NT2/D1 (cell line): ENCODE measurements around the gene ASIC2.

ENCODE experiments used
- SUZ12 ChIP-seq: IDR thresholded peaks from 2 replicates; pipeline ENCODE4 v1.6.1; 2011; ENCODE audit not compliant: insufficient read length, insufficient read depth; ENCODE audit errors: extremely low read depth
- YY1 ChIP-seq: IDR thresholded peaks from 2 replicates; pipeline ENCODE4 v1.6.1; 2011; ENCODE audit not compliant: insufficient read length, insufficient read depth
- ZNF274 ChIP-seq: IDR thresholded peaks from 2 replicates; pipeline ENCODE4 v1.6.1; 2011; ENCODE audit warnings: mild to moderate bottlenecking, low read depth, low read length

DNA sequence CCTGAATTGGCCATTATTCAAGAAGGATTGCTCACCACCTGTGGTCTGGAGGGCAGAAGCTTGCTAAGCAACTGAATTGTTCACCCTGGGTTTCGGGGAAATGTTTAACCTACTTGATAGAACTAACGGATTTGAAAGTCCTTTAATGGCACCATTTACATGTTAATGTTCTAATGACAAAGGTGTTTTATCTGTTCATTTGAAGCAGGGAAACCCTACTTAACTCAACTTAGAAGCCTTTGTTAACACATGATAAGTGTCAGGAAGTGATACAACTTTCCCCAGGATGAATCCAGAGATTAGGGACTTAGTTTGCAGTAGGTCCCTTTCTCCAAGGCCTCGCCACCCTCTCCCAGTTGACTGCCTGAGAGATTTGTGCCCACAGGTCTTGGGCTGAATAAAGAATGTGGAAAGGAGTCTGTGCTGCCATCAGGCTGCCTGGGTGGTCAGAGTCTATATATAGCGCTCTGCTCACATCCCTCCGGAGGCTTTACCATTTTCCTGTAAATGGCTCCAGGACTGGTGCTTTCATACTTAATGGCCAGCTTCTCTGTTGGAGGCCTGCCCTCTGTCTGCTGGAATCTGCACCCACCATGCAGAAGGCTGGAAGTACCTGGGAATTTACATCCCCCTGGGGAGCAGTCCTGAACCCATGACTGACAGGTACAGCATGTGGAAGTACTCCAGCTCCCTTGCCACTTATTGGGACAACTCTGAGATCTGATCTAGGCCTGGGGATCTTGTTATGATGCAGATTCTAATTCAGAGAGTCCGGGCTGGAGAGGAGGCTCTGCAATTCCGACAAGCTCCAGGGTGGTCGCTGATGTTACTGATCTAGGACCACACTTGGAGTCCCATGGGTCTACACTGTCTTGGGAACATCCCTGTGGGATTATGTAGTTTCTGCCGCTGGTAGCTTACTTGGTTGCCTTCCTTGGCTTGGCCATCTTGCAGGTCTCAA, 99.9 kb downstream of the ASIC2 start:
- TF ChIP-seq SUZ12: no peak
- no peak for TF ChIP-seq YY1
- no peak for TF ChIP-seq ZNF274
